HFFc6 (cell line): ENCODE measurements around the gene NCOA3. TPM values are rescaled to one million over a fixed set of nuclear protein-coding genes. Genes with fewer than 3 reads are reported as not detected.

ENCODE experiments used
- DNase-seq: peaks from one replicate; pipeline ENCODE4 v3.0.0-alpha.2; 2018
- H3K27ac Mint-ChIP-seq: 2 replicates; pipeline ENCODE4 v1.8.0; 2020; ENCODE audit warnings: mild to moderate bottlenecking, mixed read lengths
- H3K27me3 Mint-ChIP-seq: 2 replicates; pipeline ENCODE4 v1.8.0; 2021; ENCODE audit warnings: mild to moderate bottlenecking, moderate library complexity, mixed read lengths; ENCODE audit not compliant: insufficient read depth
- H3K36me3 Mint-ChIP-seq: 2 replicates; pipeline ENCODE4 v1.8.0; 2021; ENCODE audit warnings: low read depth, mixed read lengths
- H3K4me1 Mint-ChIP-seq: 2 replicates; pipeline ENCODE4 v1.8.0; 2020; ENCODE audit warnings: low read depth, mixed read lengths
- H3K4me3 Mint-ChIP-seq: 2 replicates; pipeline ENCODE4 v1.8.0; 2020; ENCODE audit warnings: mild to moderate bottlenecking, moderate library complexity, mixed read lengths
- H3K9me3 Mint-ChIP-seq: 2 replicates; pipeline ENCODE4 v1.8.0; 2020; ENCODE audit warnings: mild to moderate bottlenecking, mixed read lengths
- CTCF ChIP-seq: fragments of 200-600 bp; sonication (generic); IDR thresholded peaks from 2 replicates; pipeline ENCODE4 v1.5.0; 2021; ENCODE audit warnings: antibody characterized with exemption, mild to moderate bottlenecking
- total RNA-seq, 6 experiments: library from RNA; stranded (reverse); fragmentation: NEBNext Ultra II Directional; extraction: Animal tissue kit (Norgen Biotek cat#: 25700); gene quantifications; 2 replicates in 1 of 6; 3 replicates in 5 of 6; pipeline ENCODE4 v1.2.3, GENCODE V29; 2021

The NCOA3 gene
- total RNA-seq, 6 experiments from 2014 or later: 28.6 to 40.9 (median 32.7) TPM

- Mint-ChIP-seq H3K27me3 (peaks cover 25% of the 10 kb centered on the region), H3K4me1 (no peaks in the 10 kb centered on the region), H3K36me3 (no peaks in the 10 kb centered on the region), H3K27ac (no peak overlapping the region), H3K9me3 (no peaks in the 10 kb centered on the region), H3K4me3 (no peak overlapping the region)
- no peak for DNase-seq
- TF ChIP-seq CTCF: no peak
Observed at GRCh38 chr20:47672166-47672565, 170.5 kb downstream of the NCOA3 start.

- Mint-ChIP-seq H3K9me3 (no peaks in the 10 kb centered on the region), H3K4me3 (no peak overlapping the region), H3K27me3 (peaks cover 25% of the 10 kb centered on the region), H3K27ac (no peak overlapping the region), H3K36me3 (no peaks in the 10 kb centered on the region), H3K4me1 (no peaks in the 10 kb centered on the region)
- no peak for DNase-seq
- no peak for TF ChIP-seq CTCF
Observed at GRCh38 chr20:47672886-47673670, 171.4 kb downstream of the NCOA3 start.

GRCh38 chr20:47673671-47673955 lies 171.9 kb downstream of the NCOA3 start:
- H3K4me3 Mint-ChIP-seq: no peak overlapping the region
- DNase-seq: no peak
- H3K36me3 Mint-ChIP-seq: no peaks in the 10 kb centered on the region
- no peak overlapping the region for H3K27ac Mint-ChIP-seq
- H3K4me1 Mint-ChIP-seq: no peaks in the 10 kb centered on the region
- peaks cover 25% of the 10 kb centered on the region for H3K27me3 Mint-ChIP-seq
- H3K9me3 Mint-ChIP-seq: no peaks in the 10 kb centered on the region
- no peak for TF ChIP-seq CTCF

GRCh38 chr20:47674145-47674544 lies 172.5 kb downstream of the NCOA3 start:
- TF ChIP-seq CTCF: no peak
- no peaks in the 10 kb centered on the region for H3K9me3 Mint-ChIP-seq
- no peak overlapping the region for H3K27ac Mint-ChIP-seq
- no peak for DNase-seq
- peaks cover 20% of the 10 kb centered on the region for H3K27me3 Mint-ChIP-seq
- no peaks in the 10 kb centered on the region for H3K4me1 Mint-ChIP-seq
- no peaks in the 10 kb centered on the region for H3K36me3 Mint-ChIP-seq
- H3K4me3 Mint-ChIP-seq: no peak overlapping the region

- H3K27me3 Mint-ChIP-seq: peaks cover 20% of the 10 kb centered on the region
- no peak overlapping the region for H3K27ac Mint-ChIP-seq
- H3K4me3 Mint-ChIP-seq: no peak overlapping the region
- DNase-seq: no peak
- H3K36me3 Mint-ChIP-seq: no peaks in the 10 kb centered on the region
- no peak for TF ChIP-seq CTCF
- H3K9me3 Mint-ChIP-seq: no peaks in the 10 kb centered on the region
- H3K4me1 Mint-ChIP-seq: no peaks in the 10 kb centered on the region
Observed at GRCh38 chr20:47674686-47675085, 173.0 kb downstream of the NCOA3 start.
